SJCRH30 (cell line): ENCODE data around the gene PDGFRA. TPM values are rescaled to one million over a fixed set of nuclear protein-coding genes. Genes with fewer than 3 reads are reported as not detected.

Experiments used
- DNase-seq, 2 experiments: peaks; one replicate each; pipeline ENCODE4 v3.0.0-alpha.2; 2015 to 2020
- H3K27ac ChIP-seq: fragments of 250-450 bp; sonication (Bioruptor Pico); 2 replicates; pipeline ENCODE4 v1.5.1; 2020; ENCODE audit warnings: mild to moderate bottlenecking, moderate library complexity
- H3K27me3 ChIP-seq: fragments of 250-450 bp; sonication (Bioruptor Pico); 2 replicates; pipeline ENCODE4 v1.5.1; 2020; ENCODE audit warnings: mild to moderate bottlenecking, moderate library complexity
- H3K36me3 ChIP-seq: fragments of 250-450 bp; sonication (Bioruptor Pico); 2 replicates; pipeline ENCODE4 v1.5.1; 2020; ENCODE audit warnings: mild to moderate bottlenecking, moderate library complexity
- H3K4me1 ChIP-seq: fragments of 250-450 bp; sonication (Bioruptor Pico); 2 replicates; pipeline ENCODE4 v1.5.1; 2020; ENCODE audit warnings: mild to moderate bottlenecking, moderate library complexity
- H3K4me3 ChIP-seq: fragments of 250-450 bp; sonication (Bioruptor Pico); 2 replicates; pipeline ENCODE4 v1.5.1; 2020; ENCODE audit warnings: mild to moderate bottlenecking, moderate library complexity
- H3K9me3 ChIP-seq: fragments of 250-450 bp; sonication (Bioruptor Pico); replicated peaks from 2 replicates; pipeline ENCODE4 v1.5.1; 2020; ENCODE audit warnings: mild to moderate bottlenecking, moderate library complexity
- total RNA-seq: library from RNA; depleted of rRNA; stranded (reverse); fragments of >200 nt; shearing (Covaris generic); gene quantifications from 2 replicates; pipeline ENCODE4 v1.2.3, GENCODE V29; 2014

PDGFRA gene
- total RNA-seq, 1 experiment from 2014 or later, result 20.7 TPM

- no peaks in the 10 kb centered on the region; the same call in 1 of the 2 replicates for H3K27me3 ChIP-seq
- no peaks in the 10 kb centered on the region for H3K9me3 ChIP-seq
- H3K27ac ChIP-seq, result peak overlapping the region; percentile 23; the same call in 1 of the 2 replicates
- H3K4me3 ChIP-seq, result peak overlapping the region; percentile 57
- DNase-seq, result peak; percentile 86 to 96
- H3K36me3 ChIP-seq, result no peaks in the 10 kb centered on the region
- peaks cover 2% of the 10 kb centered on the region; the same call in 1 of the 2 replicates for H3K4me1 ChIP-seq
Measured at GRCh38 chr4:54217642-54218495, 11.2 kb upstream of the PDGFRA start.

GRCh38 chr4:54218736-54219135 is 10.4 kb upstream of the PDGFRA start:
- no peak overlapping the region for H3K4me3 ChIP-seq
- peak; percentile 37 to 53 for DNase-seq
- peaks cover 2% of the 10 kb centered on the region; the same call in 1 of the 2 replicates for H3K4me1 ChIP-seq
- H3K9me3 ChIP-seq, result no peaks in the 10 kb centered on the region
- H3K36me3 ChIP-seq, result no peaks in the 10 kb centered on the region
- no peak overlapping the region for H3K27ac ChIP-seq
- H3K27me3 ChIP-seq, result no peaks in the 10 kb centered on the region; the same call in 1 of the 2 replicates

- no peaks in the 10 kb centered on the region for H3K27me3 ChIP-seq
- H3K4me3 ChIP-seq, result no peak overlapping the region
- H3K36me3 ChIP-seq, result no peaks in the 10 kb centered on the region
- H3K27ac ChIP-seq, result no peak overlapping the region
- H3K9me3 ChIP-seq, result no peaks in the 10 kb centered on the region
- DNase-seq, result no peak
- H3K4me1 ChIP-seq, result no peaks in the 10 kb centered on the region
Measured at GRCh38 chr4:54224996-54225597, 4.0 kb upstream of the PDGFRA start.

GRCh38 chr4:54225598-54226403 is 3.3 kb upstream of the PDGFRA start:
- Histone ChIP-seq H3K27me3 (no peaks in the 10 kb centered on the region), H3K9me3 (no peaks in the 10 kb centered on the region), H3K4me3 (no peak overlapping the region), H3K27ac (no peak overlapping the region), H3K4me1 (no peaks in the 10 kb centered on the region), H3K36me3 (no peaks in the 10 kb centered on the region)
- DNase-seq, result no peak

GRCh38 chr4:54226404-54227255 is 2.5 kb upstream of the PDGFRA start:
- Histone ChIP-seq H3K4me1 (no peaks in the 10 kb centered on the region), H3K27me3 (no peaks in the 10 kb centered on the region), H3K36me3 (no peaks in the 10 kb centered on the region), H3K9me3 (no peaks in the 10 kb centered on the region), H3K4me3 (peak overlapping the region; percentile 69), H3K27ac (peak overlapping the region; percentile 57)
- peak in 1 of 2 experiments; percentile 28 for DNase-seq

- H3K27ac ChIP-seq, result peak overlapping the region; percentile 57
- H3K27me3 ChIP-seq, result no peaks in the 10 kb centered on the region
- no peaks in the 10 kb centered on the region for H3K36me3 ChIP-seq
- peak; percentile 72 to 87 for DNase-seq
- H3K4me3 ChIP-seq, result peak overlapping the region; percentile 69
- no peaks in the 10 kb centered on the region for H3K9me3 ChIP-seq
- no peaks in the 10 kb centered on the region for H3K4me1 ChIP-seq
Measured at GRCh38 chr4:54227256-54228055, 1.6 kb upstream of the PDGFRA start.

GRCh38 chr4:54228056-54228527 is 1.0 kb upstream of the PDGFRA start:
- H3K27ac ChIP-seq, result peak overlapping the region; percentile 57
- no peaks in the 10 kb centered on the region for H3K36me3 ChIP-seq
- no peaks in the 10 kb centered on the region for H3K9me3 ChIP-seq
- peak overlapping the region; percentile 69 for H3K4me3 ChIP-seq
- DNase-seq, result peak; percentile 86 to 94
- H3K27me3 ChIP-seq, result no peaks in the 10 kb centered on the region
- H3K4me1 ChIP-seq, result no peaks in the 10 kb centered on the region

GRCh38 chr4:54228546-54228945 is 547 bp upstream of the PDGFRA start:
- H3K4me1 ChIP-seq, result no peaks in the 10 kb centered on the region
- DNase-seq, result no peak
- peak overlapping the region; percentile 57; the same call in 1 of the 2 replicates for H3K27ac ChIP-seq
- no peaks in the 10 kb centered on the region for H3K9me3 ChIP-seq
- no peaks in the 10 kb centered on the region for H3K36me3 ChIP-seq
- peak overlapping the region; percentile 69 for H3K4me3 ChIP-seq
- no peaks in the 10 kb centered on the region for H3K27me3 ChIP-seq

GRCh38 chr4:54229631-54230483 is 764 bp downstream of the PDGFRA start:
- H3K27ac ChIP-seq, result no peak overlapping the region
- H3K4me3 ChIP-seq, result peak overlapping the region; percentile 69
- H3K4me1 ChIP-seq, result peaks cover 5% of the 10 kb centered on the region; the same call in 1 of the 2 replicates
- no peaks in the 10 kb centered on the region for H3K36me3 ChIP-seq
- H3K9me3 ChIP-seq, result no peaks in the 10 kb centered on the region
- no peak for DNase-seq
- H3K27me3 ChIP-seq, result no peaks in the 10 kb centered on the region

- peaks cover 6% of the 10 kb centered on the region; the same call in 1 of the 2 replicates for H3K4me1 ChIP-seq
- no peaks in the 10 kb centered on the region for H3K9me3 ChIP-seq
- no peak for DNase-seq
- no peak overlapping the region for H3K27ac ChIP-seq
- H3K36me3 ChIP-seq, result no peaks in the 10 kb centered on the region
- H3K4me3 ChIP-seq, result no peak overlapping the region
- H3K27me3 ChIP-seq, result no peaks in the 10 kb centered on the region
Measured at GRCh38 chr4:54230484-54231418, 1.7 kb downstream of the PDGFRA start.

GRCh38 chr4:54231419-54231767 is 2.3 kb downstream of the PDGFRA start:
- no peak for DNase-seq
- Histone ChIP-seq H3K27ac (no peak overlapping the region), H3K36me3 (no peaks in the 10 kb centered on the region), H3K27me3 (no peaks in the 10 kb centered on the region), H3K4me3 (no peak overlapping the region), H3K9me3 (no peaks in the 10 kb centered on the region), H3K4me1 (peaks cover 6% of the 10 kb centered on the region; the same call in 1 of the 2 replicates)
